ENCODE results near the gene CCNI2.

Gene CCNI2

GRCh38 chr5:132742158-132742557 lies 5.1 kb upstream of the CCNI2 start:
- TF ChIP-seq, protein P1, sequence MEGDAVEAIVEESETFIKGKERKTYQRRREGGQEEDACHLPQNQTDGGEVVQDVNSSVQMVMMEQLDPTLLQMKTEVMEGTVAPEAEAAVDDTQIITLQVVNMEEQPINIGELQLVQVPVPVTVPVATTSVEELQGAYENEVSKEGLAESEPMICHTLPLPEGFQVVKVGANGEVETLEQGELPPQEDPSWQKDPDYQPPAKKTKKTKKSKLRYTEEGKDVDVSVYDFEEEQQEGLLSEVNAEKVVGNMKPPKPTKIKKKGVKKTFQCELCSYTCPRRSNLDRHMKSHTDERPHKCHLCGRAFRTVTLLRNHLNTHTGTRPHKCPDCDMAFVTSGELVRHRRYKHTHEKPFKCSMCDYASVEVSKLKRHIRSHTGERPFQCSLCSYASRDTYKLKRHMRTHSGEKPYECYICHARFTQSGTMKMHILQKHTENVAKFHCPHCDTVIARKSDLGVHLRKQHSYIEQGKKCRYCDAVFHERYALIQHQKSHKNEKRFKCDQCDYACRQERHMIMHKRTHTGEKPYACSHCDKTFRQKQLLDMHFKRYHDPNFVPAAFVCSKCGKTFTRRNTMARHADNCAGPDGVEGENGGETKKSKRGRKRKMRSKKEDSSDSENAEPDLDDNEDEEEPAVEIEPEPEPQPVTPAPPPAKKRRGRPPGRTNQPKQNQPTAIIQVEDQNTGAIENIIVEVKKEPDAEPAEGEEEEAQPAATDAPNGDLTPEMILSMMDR (IDR thresholded peaks at IDR 0.05; ENCODE audit: borderline replicate concordance, insufficient read depth, low read depth, low read length) = no peak
- no peak overlapping the region for H3K4me3 ChIP-seq (ENCODE audit: low read depth, low read length)

GRCh38 chr5:132742626-132743025 lies 4.6 kb upstream of the CCNI2 start:
- TF ChIP-seq, protein P1 (IDR thresholded peaks at IDR 0.05; ENCODE audit: borderline replicate concordance, insufficient read depth, low read depth, low read length) = no peak
- H3K4me3 ChIP-seq (ENCODE audit: low read depth, low read length) = no peak overlapping the region

GRCh38 chr5:132744659-132745058 lies 2.6 kb upstream of the CCNI2 start:
- TF ChIP-seq, protein P1 (IDR thresholded peaks at IDR 0.05; ENCODE audit: borderline replicate concordance, insufficient read depth, low read depth, low read length) = no peak
- H3K4me3 ChIP-seq (ENCODE audit: low read depth, low read length) = no peak overlapping the region

DNA sequence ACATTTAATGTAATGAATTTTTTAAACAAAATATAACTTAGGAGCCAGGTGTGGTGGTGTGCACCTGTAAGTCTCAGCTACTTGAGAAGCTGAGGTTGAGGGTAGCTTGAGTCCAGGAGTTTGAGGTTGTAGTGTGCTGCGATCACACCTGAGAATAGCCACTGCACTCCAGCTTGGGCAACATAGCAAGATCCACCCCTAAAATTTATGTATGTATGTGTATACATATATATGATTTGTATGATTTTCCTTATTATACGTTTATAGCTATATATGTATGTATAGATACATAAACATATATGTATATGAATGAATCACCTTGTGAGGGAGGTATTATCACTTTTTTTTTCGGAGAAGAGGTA lies 653 bp upstream of the CCNI2 start:
- peak overlapping the region; percentile 63 for H3K4me3 ChIP-seq (ENCODE audit: low read depth, low read length)

DNA sequence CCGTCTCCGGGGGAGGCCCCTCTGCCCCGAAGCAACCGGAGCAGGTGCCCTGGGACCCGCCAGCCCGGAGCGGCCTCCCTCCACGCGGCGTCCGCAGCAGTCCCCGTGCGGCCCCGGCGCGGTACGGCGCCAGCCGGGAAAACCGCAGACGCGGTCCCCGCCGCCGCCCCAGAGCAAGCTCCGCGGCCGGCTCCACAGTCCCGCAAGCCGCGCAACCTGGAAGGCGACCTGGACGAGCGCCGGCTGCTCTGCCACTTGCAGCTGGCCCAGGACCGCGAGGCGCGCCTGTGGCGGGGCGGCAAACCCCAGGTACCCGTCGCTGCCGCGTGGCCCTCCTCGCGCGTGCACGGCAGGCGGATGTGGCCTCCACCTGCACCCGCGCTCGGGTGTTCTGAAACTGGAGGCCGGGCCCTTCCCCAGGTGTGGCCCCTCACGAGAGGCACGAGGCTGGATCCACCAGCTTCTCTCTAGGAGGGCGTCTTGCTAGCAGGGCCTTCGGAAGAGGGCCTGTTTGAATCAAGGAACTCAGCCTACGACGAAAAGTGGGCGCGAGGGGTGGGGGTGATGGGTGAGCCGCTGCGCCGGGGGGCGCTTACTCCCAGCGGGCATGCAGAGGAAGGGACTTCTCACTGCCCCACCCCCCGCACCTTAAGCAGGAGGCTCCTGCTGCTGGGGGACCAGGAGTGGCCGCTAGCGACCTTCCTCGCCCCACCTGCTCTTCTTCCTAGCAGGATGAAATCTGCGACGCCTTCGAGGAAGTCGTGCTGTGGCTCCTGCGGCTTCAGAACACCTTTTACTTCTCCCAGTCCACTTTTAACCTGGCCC lies 602 bp downstream of the CCNI2 start:
- H3K4me3 ChIP-seq (ENCODE audit: low read depth, low read length) = peak overlapping the region; percentile 63
- TF ChIP-seq, protein P1 (IDR thresholded peaks at IDR 0.05; ENCODE audit: borderline replicate concordance, insufficient read depth, low read depth, low read length) = no peak

More for the DNA sequence above, 653 bp upstream of the CCNI2 start:
- TF ChIP-seq, protein P1 (IDR thresholded peaks at IDR 0.05; ENCODE audit: borderline replicate concordance, insufficient read depth, low read depth, low read length) = no peak

DNA sequence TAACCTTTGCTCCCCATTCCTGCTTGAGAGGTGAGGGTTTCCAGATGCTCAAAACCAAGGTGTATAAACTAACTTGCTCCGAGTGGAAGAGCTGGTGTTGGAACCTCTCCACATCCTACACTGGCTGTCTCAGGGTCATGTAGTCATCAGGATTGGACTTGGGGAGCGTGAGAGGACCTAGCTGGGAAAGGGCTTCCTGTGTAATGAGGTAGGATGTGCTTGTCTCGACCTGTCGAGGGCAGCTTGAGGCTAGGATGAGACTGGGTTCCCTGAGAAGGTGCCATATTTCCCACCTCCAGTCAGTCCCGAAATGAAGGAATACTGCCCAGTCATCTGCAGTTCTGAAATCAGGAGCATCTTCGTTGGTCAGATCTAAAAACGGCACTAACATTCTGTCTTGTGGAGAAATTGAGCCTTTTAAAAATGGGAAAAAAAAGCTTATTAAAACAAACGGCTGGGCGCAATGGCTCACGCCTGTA lies 1.3 kb downstream of the CCNI2 start:
- no peak overlapping the region for H3K4me3 ChIP-seq (ENCODE audit: low read depth, low read length)

More for the DNA sequence above, 1.3 kb downstream of the CCNI2 start:
- TF ChIP-seq, protein P1 (IDR thresholded peaks at IDR 0.05; ENCODE audit: borderline replicate concordance, insufficient read depth, low read depth, low read length) = no peak

Data from GM12875 (cell line).